Effector memory CD8-positive, alpha-beta T cell (primary cell): Measurements from ENCODE around the gene DMRTC1B.
"Not testable (repeated sequence)": the region's sequence is repeated elsewhere in the genome, so short reads cannot be mapped to it uniquely, and the experiment has no call there.

Source experiments
- ATAC-seq: fragments of 150-1000 bp; cut with Tn5 transposase; replicated peaks from 2 replicates; pipeline ENCODE4 v1.10.0; 2021; ENCODE audit warnings: mild to moderate bottlenecking, moderate library complexity
- DNase-seq, 3 experiments: peaks; one replicate each; pipeline ENCODE4 v3.0.0; 2021
- H3K27ac Mint-ChIP-seq, 2 donors: one replicate each; pipeline ENCODE4 v1.8.0; 2022; ENCODE audit warnings: mild to moderate bottlenecking in 2 of 2, mixed read lengths in 2 of 2, moderate library complexity in 2 of 2
- H3K27me3 Mint-ChIP-seq, 2 donors: one replicate each; pipeline ENCODE4 v1.8.0; 2022; ENCODE audit warnings: mixed read lengths in 2 of 2
- H3K36me3 Mint-ChIP-seq: one replicate; pipeline ENCODE4 v1.8.0; 2022; ENCODE audit warnings: mild to moderate bottlenecking, moderate library complexity, mixed read lengths; ENCODE audit not compliant: insufficient read depth
- H3K4me1 Mint-ChIP-seq, 2 donors: one replicate each; pipeline ENCODE4 v1.8.0; 2022; ENCODE audit warnings: low read depth in 2 of 2, mixed read lengths in 2 of 2
- H3K4me3 Mint-ChIP-seq, 2 donors: one replicate each; pipeline ENCODE4 v1.8.0; 2022; ENCODE audit warnings: mild to moderate bottlenecking in 2 of 2, mixed read lengths in 2 of 2, moderate library complexity in 2 of 2
- H3K9me3 Mint-ChIP-seq, 2 donors: one replicate each; pipeline ENCODE4 v1.8.0; 2022; ENCODE audit warnings: mixed read lengths in 2 of 2
- total RNA-seq, 9 experiments: gene quantifications; one replicate each; lab custom pipeline; 2026; lab: John Stamatoyannopoulos, UW

DMRTC1B gene, protein sequence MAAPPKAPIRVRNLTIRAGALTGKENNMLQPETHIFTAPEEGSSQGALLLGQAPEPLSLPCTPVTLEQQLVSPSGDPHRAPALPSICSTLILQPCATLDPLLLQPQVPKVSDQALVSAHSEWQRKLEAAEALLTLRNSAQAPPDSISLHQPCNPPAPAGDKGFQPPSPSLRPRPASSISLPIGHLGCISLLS
- 0 reads per million in 9 experiments for total RNA-seq

GRCh38 chrX:72776653-72777466, at the start of gene DMRTC1B:
TSS of gene DMRTC1B (plus strand) at chrX:72776890. CDS start at chrX:72845136, 68,246 bp downstream.
- not testable (repeated sequence) for H3K9me3 Mint-ChIP-seq, H3K36me3 Mint-ChIP-seq, H3K27me3 Mint-ChIP-seq, H3K27ac Mint-ChIP-seq, H3K4me1 Mint-ChIP-seq, DNase-seq, H3K4me3 Mint-ChIP-seq
- ATAC-seq: peak; percentile 78

GRCh38 chrX:72727846-72728245, 48.8 kb upstream of the DMRTC1B start:
- no peaks in the 10 kb centered on the region for H3K9me3 Mint-ChIP-seq
- no peak overlapping the region for H3K27ac Mint-ChIP-seq
- DNase-seq (no peak), ATAC-seq (no peak)
- no peaks in the 10 kb centered on the region for H3K36me3 Mint-ChIP-seq
- no peaks in the 10 kb centered on the region for H3K4me1 Mint-ChIP-seq
- H3K4me3 Mint-ChIP-seq: no peak overlapping the region
- H3K27me3 Mint-ChIP-seq: peaks cover 24 to 27% of the 10 kb centered on the region in 2 donors

DNA sequence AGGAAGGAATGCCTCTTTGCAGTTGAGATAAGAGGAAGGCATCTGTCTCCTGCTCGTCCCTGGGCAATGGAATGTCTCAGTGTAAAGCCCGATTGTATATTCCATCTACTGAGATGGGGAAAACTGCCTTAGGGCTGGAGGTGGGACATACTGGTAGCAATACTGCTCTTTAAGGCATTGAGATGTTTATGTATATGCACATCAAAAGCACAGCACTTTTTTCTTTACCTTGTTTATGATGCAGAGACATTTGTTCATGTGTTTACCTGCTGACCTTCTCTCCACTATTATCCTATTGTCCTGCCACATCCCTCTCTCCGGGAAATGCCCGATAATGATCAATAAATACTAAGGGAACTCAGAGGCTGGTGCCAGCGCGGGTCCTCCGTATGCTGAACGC, 43.1 kb upstream of the DMRTC1B start:
- DNase-seq, H3K4me1 Mint-ChIP-seq, ATAC-seq, H3K36me3 Mint-ChIP-seq, H3K9me3 Mint-ChIP-seq, H3K27ac Mint-ChIP-seq, H3K4me3 Mint-ChIP-seq: not testable (repeated sequence)
- H3K27me3 Mint-ChIP-seq: peaks cover 35 to 73% of the 10 kb centered on the region in 2 donors

GRCh38 chrX:72735561-72735960, 41.1 kb upstream of the DMRTC1B start:
- no peak for ATAC-seq
- no peak for DNase-seq
- Mint-ChIP-seq H3K36me3 (no peaks in the 10 kb centered on the region), H3K4me3 (no peak overlapping the region), H3K9me3 (no peaks in the 10 kb centered on the region), H3K27ac (no peak overlapping the region), H3K27me3 (peaks cover 37 to 72% of the 10 kb centered on the region in 2 donors), H3K4me1 (no peaks in the 10 kb centered on the region)

DNA sequence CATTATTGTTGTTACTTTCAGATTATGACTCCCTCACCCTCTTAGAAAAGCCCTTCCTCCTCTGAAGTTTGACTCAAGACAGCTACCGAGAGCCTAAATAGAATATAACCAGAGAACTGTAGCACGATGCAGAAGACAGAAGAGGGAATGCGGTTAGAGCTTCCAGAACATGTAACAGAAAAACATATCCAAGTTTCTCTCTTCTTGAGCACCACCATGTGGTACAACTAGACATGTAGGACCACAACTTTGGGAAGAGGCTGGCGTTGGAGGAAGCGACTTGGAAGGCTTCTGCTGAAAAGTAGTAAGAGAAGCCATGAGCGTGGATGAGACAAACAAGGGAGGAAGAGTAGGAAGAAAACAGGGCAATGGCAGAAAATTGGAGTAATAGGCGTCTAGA, 31.1 kb upstream of the DMRTC1B start:
- DNase-seq, H3K27ac Mint-ChIP-seq, ATAC-seq, H3K36me3 Mint-ChIP-seq, H3K9me3 Mint-ChIP-seq, H3K27me3 Mint-ChIP-seq, H3K4me3 Mint-ChIP-seq, H3K4me1 Mint-ChIP-seq: not testable (repeated sequence)

GRCh38 chrX:72748545-72748944, 28.1 kb upstream of the DMRTC1B start:
- ATAC-seq, H3K4me3 Mint-ChIP-seq, DNase-seq, H3K27ac Mint-ChIP-seq, H3K9me3 Mint-ChIP-seq, H3K27me3 Mint-ChIP-seq, H3K4me1 Mint-ChIP-seq, H3K36me3 Mint-ChIP-seq: not testable (repeated sequence)

DNA sequence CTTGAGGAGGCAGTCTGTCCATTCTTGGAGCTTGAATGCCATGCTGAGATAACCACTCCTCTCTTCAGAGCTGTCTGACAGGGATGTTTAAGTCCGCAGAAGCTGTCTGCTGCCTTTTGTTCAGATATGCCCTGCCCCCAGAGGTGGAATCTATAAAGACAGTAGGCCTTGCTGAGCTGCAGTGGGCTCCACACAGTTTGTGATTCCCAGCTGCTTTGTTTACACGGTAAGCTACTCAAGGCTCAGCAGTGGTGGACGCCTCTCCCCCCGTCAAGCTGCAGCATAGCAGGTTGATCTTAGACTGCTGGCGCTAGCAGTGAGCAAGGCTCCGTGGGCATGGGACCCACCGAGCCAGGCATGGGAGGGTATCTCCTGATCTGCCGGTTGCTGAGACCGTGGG, 16.2 kb upstream of the DMRTC1B start:
- H3K9me3 Mint-ChIP-seq, H3K4me1 Mint-ChIP-seq, H3K4me3 Mint-ChIP-seq, ATAC-seq, H3K36me3 Mint-ChIP-seq, DNase-seq, H3K27ac Mint-ChIP-seq, H3K27me3 Mint-ChIP-seq: not testable (repeated sequence)

GRCh38 chrX:72777467-72777790, 739 bp downstream of the DMRTC1B start:
- not testable (repeated sequence) for DNase-seq, H3K4me3 Mint-ChIP-seq, H3K27me3 Mint-ChIP-seq, H3K27ac Mint-ChIP-seq, H3K36me3 Mint-ChIP-seq, H3K4me1 Mint-ChIP-seq, H3K9me3 Mint-ChIP-seq
- ATAC-seq: peak; percentile 80

DNA sequence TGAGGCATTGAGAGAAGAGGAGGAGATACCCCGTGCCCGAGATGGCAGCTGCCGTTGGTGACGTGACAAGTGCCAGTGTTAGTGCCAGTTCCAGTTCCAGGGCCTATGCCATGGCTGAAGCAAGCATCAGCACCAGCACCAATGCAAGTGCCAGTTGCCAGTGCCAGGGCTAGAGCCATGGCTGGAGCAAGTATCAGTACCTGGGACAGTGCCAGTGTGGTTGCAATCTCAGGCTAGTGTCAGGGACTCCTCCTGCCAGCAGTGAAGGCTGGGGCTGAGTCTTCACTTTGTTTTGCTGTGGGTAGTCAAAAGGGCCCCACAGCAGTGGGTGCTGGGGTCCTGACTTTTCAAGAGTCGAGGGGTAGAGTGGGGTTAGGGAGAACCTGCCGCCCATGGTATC, 1.5 kb downstream of the DMRTC1B start:
- not testable (repeated sequence) for H3K36me3 Mint-ChIP-seq, DNase-seq, H3K27ac Mint-ChIP-seq, H3K9me3 Mint-ChIP-seq, H3K4me3 Mint-ChIP-seq, H3K4me1 Mint-ChIP-seq, H3K27me3 Mint-ChIP-seq
- peak; percentile 27 for ATAC-seq

- H3K4me3 Mint-ChIP-seq, H3K27ac Mint-ChIP-seq, H3K36me3 Mint-ChIP-seq, H3K27me3 Mint-ChIP-seq, H3K9me3 Mint-ChIP-seq, H3K4me1 Mint-ChIP-seq, ATAC-seq, DNase-seq: not testable (repeated sequence)
Measured at GRCh38 chrX:72782560-72782959, 5.9 kb downstream of the DMRTC1B start, which contains the start of gene FAM236B. TSS of gene FAM236B (minus strand) at chrX:72782660. CDS start at chrX:72782560, 100 bp downstream.

DNA sequence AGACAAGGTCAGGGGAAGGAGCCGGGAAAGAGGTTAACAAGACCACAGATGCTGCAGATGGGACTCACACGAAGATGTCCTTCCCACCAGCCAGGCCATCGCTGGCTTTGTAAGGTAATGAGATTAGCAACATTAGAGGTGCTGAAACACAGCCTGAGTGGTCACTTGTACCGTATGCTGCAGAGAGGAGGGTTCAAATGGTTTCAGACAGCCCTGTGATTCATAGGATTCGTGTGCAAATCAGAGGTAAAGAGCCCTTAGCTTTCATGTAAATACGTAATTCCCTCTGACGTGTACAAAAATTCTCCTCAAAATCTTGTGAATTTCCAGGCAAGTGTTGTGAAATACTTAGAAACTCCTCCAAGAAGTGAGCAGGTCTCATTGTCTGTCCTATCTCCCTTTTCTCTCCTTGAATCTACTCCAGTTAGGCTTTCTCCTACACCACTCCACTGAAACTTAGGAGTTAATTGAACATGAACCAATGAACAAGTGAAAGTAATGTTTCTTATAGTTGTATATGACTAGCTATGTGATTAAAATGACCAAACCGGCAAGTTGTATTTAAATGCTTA, 6.8 kb downstream of the DMRTC1B start:
- H3K27ac Mint-ChIP-seq, H3K4me1 Mint-ChIP-seq, DNase-seq, H3K36me3 Mint-ChIP-seq, ATAC-seq, H3K9me3 Mint-ChIP-seq, H3K4me3 Mint-ChIP-seq, H3K27me3 Mint-ChIP-seq: not testable (repeated sequence)

- DNase-seq: not testable (repeated sequence)
Measured at GRCh38 chrX:72783964-72784363, 7.3 kb downstream of the DMRTC1B start.

GRCh38 chrX:72788142-72788541, 11.5 kb downstream of the DMRTC1B start:
- H3K9me3 Mint-ChIP-seq, ATAC-seq, H3K27me3 Mint-ChIP-seq, H3K4me1 Mint-ChIP-seq, H3K4me3 Mint-ChIP-seq, DNase-seq, H3K27ac Mint-ChIP-seq, H3K36me3 Mint-ChIP-seq: not testable (repeated sequence)

More at GRCh38 chrX:72783964-72784363, 7.3 kb downstream of the DMRTC1B start:
- not testable (repeated sequence) for H3K36me3 Mint-ChIP-seq, H3K4me1 Mint-ChIP-seq, H3K4me3 Mint-ChIP-seq, H3K27me3 Mint-ChIP-seq, ATAC-seq, H3K27ac Mint-ChIP-seq, H3K9me3 Mint-ChIP-seq

DNA sequence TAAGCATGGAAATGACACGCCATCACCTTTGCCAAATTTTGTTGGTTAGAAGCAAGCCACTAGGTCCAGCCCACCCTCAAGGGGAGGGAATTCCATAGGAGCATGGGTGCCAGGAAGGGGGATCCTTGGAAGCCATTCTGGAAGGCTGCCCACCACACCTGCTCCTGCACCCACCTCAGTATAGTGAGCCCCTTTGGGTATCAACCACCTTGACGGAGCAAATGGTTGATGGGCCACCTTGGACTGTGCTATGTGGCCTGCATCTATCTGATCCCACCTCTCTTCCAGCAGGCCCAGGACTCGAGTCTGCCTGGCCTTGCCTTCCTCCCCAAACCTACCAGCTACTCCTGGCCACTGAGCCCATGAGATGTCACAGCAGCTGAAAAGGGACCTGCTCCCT, 13.7 kb downstream of the DMRTC1B start:
- not testable (repeated sequence) for H3K9me3 Mint-ChIP-seq, DNase-seq, H3K4me3 Mint-ChIP-seq, H3K4me1 Mint-ChIP-seq, H3K27me3 Mint-ChIP-seq, H3K36me3 Mint-ChIP-seq, H3K27ac Mint-ChIP-seq, ATAC-seq
